ENCODE measurements around the gene TIGD7. TPM values are rescaled to one million over a fixed set of nuclear protein-coding genes. Genes with fewer than 3 reads are reported as not detected.
A peak's percentile ranks its signal among the peaks of the same experiment; 100 is the strongest.

TIGD7 gene
- polyA plus RNA-seq, 2 of the 4 experiments (the other 2 are of a cell fraction) = 1.8 to 4.3 TPM

- TF ChIP-seq FOSB (CRISPR knock-in tag; IDR thresholded peaks at IDR 0.05) (no peak), HEYL (CRISPR knock-in tag; IDR thresholded peaks at IDR 0.05) (no peak), RAD21 (conservative IDR thresholded peaks at IDR 0.05 in 1 of 2, IDR thresholded peaks at IDR 0.05 in 1 of 2) (peak; percentile 30 to 50; a peak in 4 of 5 replicates), MAX (IDR thresholded peaks at IDR 0.05) (0 out of 2 replicates have a peak, but pooled peaks have one; percentile 13), ZSCAN20 (CRISPR knock-in tag; IDR thresholded peaks at IDR 0.05) (no peak), KDM1A (IDR thresholded peaks at IDR 0.05; ENCODE audit: low read depth) (no peak), RARB (CRISPR knock-in tag; IDR thresholded peaks at IDR 0.05) (no peak), ATOH8 (CRISPR knock-in tag; IDR thresholded peaks at IDR 0.05; ENCODE audit: low read depth) (no peak), PBX3 (IDR thresholded peaks at IDR 0.05) (no peak), ESRRA (IDR thresholded peaks at IDR 0.05; ENCODE audit: borderline replicate concordance, low read length) (no peak)
- TF ChIP-seq, protein P1, sequence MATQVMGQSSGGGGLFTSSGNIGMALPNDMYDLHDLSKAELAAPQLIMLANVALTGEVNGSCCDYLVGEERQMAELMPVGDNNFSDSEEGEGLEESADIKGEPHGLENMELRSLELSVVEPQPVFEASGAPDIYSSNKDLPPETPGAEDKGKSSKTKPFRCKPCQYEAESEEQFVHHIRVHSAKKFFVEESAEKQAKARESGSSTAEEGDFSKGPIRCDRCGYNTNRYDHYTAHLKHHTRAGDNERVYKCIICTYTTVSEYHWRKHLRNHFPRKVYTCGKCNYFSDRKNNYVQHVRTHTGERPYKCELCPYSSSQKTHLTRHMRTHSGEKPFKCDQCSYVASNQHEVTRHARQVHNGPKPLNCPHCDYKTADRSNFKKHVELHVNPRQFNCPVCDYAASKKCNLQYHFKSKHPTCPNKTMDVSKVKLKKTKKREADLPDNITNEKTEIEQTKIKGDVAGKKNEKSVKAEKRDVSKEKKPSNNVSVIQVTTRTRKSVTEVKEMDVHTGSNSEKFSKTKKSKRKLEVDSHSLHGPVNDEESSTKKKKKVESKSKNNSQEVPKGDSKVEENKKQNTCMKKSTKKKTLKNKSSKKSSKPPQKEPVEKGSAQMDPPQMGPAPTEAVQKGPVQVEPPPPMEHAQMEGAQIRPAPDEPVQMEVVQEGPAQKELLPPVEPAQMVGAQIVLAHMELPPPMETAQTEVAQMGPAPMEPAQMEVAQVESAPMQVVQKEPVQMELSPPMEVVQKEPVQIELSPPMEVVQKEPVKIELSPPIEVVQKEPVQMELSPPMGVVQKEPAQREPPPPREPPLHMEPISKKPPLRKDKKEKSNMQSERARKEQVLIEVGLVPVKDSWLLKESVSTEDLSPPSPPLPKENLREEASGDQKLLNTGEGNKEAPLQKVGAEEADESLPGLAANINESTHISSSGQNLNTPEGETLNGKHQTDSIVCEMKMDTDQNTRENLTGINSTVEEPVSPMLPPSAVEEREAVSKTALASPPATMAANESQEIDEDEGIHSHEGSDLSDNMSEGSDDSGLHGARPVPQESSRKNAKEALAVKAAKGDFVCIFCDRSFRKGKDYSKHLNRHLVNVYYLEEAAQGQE (IDR thresholded peaks at IDR 0.05) = no peak
Measured at GRCh38 chr16:3266873-3267537, 38.2 kb downstream of the TIGD7 start (continued).

DNA sequence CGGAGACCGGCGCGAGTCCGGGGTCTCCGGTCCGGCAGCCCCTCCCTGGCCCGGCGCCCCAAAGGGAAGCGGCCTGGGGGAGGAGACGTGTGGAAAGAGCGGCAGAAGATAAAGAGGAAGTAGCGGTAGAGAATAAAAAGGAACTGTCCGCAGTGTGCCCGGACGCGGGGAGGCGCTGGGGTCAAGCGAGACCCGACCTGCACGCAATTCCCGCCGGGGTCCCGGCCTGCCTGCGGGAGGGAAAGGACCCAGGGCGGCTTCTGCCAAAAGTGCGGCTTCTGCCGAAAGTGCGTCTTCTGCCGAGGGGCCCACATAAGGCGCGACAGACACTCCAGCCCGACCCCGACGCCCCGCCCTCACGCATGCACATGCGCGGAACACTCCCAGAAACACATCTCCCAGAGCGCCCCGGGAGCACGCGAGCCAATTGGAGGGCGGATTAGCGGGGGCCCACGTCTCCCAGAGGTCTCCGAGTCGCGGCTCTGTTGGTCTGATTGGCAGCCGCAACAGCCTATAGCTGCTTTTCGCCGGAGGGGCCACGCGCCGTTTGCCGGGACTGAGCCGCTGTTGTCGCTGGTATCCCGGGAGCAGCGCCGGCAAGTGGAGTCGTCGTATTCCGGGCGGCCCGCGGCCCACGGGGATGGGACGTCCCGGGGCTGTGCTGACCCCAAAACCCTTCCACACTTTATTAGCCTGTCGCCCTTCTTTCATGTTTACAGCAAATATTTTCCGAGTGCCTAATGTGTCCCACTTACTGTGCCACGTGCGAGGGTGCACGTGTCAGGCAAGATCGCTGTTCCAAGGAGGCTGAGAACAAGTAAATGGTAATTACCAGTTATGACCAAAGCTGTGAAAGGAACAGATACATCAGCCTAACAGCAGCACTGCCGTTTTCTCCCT lies 40.8 kb downstream of the TIGD7 start:
- Histone ChIP-seq H3K4me2 (peak overlapping the region; percentile 66), H3K27ac (peak overlapping the region; percentile 75 to 81), H3K9me3 (peaks cover 7% of the 10 kb centered on the region; the same call in 2 of the 3 replicates), H3K4me3 (peak overlapping the region; percentile 62), H3K4me1 (no peaks in the 10 kb centered on the region)
- WGBS (ENCODE audit: missing lambda C conversion rate) = 58% methylated on average over 65 of the region's 77 CpGs
- ATAC-seq (peak; percentile 90 to 94), FAIRE-seq (no peak), DNase-seq (ENCODE audit: low read depth in 1 of 2, low spot score in 1 of 2) (peak; percentile 65 to 94)
- CTCF ChIA-PET = interaction anchor here (1.3 kb wide), 1 partner anchor 44 kb away, joined by 4 read pairs; no protein-coding TSS in a partner anchor
- POLR2A ChIA-PET = interaction anchor here (0.9 kb wide), 1 partner anchor 19 kb away, joined by 3 read pairs; no protein-coding TSS in a partner anchor
- TF ChIP-seq TFCP2L1 (CRISPR knock-in tag; IDR thresholded peaks at IDR 0.05) (no peak), EHMT2 (IDR thresholded peaks at IDR 0.05; ENCODE audit: low read depth) (no peak), USF2 (IDR thresholded peaks at IDR 0.05) (0 out of 2 replicates have a peak, but pooled peaks have one; percentile 38), HMGXB4 (CRISPR knock-in tag; IDR thresholded peaks at IDR 0.05; ENCODE audit: borderline replicate concordance) (no peak), HDAC2 (IDR thresholded peaks at IDR 0.05) (no peak), KDM1A (IDR thresholded peaks at IDR 0.05; ENCODE audit: low read depth) (no peak), BCL3 (IDR thresholded peaks at IDR 0.05) (no peak), HOXA7 (CRISPR knock-in tag; IDR thresholded peaks at IDR 0.05) (no peak), CHD2 (IDR thresholded peaks at IDR 0.05; ENCODE audit: low read length, partially characterized antibody) (no peak), TP53 (CRISPR knock-in tag; IDR thresholded peaks at IDR 0.05) (no peak; the same call in 1 of the 2 replicates), ELK1 (IDR thresholded peaks at IDR 0.05; ENCODE audit: low read depth, low read length) (no peak), CBX8 (IDR thresholded peaks at IDR 0.05) (no peak), NR3C1 (IDR thresholded peaks at IDR 0.05) (no peak), POLR2AphosphoS2 (conservative IDR thresholded peaks at IDR 0.05; ENCODE audit: low read length) (no peak), ZSCAN20 (CRISPR knock-in tag; IDR thresholded peaks at IDR 0.05) (no peak)
